HAP-1 (cell line): ENCODE measurements around the gene SARDH.

Source experiments
- DNase-seq, 2 experiments: peaks; one replicate each; pipeline ENCODE4 v3.0.0-alpha.2; 2016 to 2020; ENCODE audit warnings: low spot score in 2 of 2
- H3K27me3 ChIP-seq: fragments of 250-450 bp; sonication (Bioruptor Pico); 2 replicates; pipeline ENCODE4 v1.5.1; 2020; ENCODE audit warnings: low read depth, mild to moderate bottlenecking, moderate library complexity
- H3K36me3 ChIP-seq: fragments of 250-450 bp; sonication (Bioruptor Pico); replicated peaks from 2 replicates; pipeline ENCODE4 v1.5.1; 2020; ENCODE audit warnings: mild to moderate bottlenecking
- H3K4me1 ChIP-seq: fragments of 250-450 bp; sonication (Bioruptor Pico); 2 replicates; pipeline ENCODE4 v1.5.1; 2020; ENCODE audit warnings: mild to moderate bottlenecking
- H3K4me3 ChIP-seq: fragments of 250-450 bp; sonication (Bioruptor Pico); 2 replicates; pipeline ENCODE4 v1.5.1; 2020; ENCODE audit warnings: mild to moderate bottlenecking, moderate library complexity
- H3K9me3 ChIP-seq: fragments of 250-450 bp; sonication (Bioruptor Pico); 2 replicates; pipeline ENCODE4 v1.5.1; 2020; ENCODE audit warnings: mild to moderate bottlenecking, moderate library complexity
- in situ Hi-C: fragments of 300-500 bp; cut with MboI; formaldehyde crosslinking; loops from 3 replicates; pipeline ENCODE4 v1.14.3; 2020; ENCODE audit warnings: low sequenced_read_pairs, inconsistent platforms, mixed read lengths

SARDH gene

DNA sequence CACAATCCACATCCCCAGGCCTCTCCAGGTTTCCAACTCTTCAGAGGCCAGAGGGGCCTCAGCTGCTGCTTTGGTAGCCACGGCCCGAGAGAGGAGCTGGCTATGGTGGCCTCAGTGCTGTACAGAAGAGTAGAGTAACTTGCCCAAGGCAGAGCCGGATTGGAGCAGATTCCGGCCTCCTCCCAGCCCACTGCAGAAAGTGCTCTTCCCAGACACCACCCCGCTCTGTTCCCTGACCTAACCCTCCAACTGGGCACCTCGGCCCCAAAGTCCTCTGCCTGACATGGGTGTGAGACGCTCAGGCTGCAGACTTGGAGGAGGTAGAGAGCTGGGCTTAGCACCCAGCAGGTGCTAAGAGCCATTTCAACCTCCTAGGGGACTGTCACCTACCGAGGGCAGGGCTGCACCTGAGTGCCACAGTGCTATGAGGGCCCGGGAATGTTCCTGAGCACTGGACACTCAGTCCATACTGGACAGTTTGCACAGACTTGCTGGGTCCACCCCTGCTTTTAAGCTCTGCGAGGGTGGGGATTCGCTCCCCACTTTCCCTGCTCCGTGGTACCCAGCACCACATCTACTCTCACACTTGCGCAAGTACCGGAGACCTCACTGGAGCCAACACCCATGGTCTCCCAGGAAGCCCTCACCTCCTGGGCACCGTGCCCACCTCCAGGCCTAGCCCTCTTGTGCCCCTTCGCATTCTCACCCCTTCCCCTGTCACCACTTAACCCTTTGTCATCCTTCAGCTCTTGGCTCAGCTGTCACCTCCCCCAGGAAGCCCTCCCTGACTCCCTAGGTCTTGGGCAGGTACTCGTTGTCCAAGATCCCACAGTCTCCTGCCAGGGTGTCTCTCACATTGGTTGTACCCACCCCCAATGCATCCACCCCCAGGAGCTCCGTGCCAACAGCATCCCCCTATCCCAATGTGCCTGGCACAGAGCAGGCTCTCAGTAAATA is 52.2 kb downstream of the SARDH start:
- peaks cover 4% of the 10 kb centered on the region; the same call in 1 of the 2 replicates for H3K27me3 ChIP-seq

DNA sequence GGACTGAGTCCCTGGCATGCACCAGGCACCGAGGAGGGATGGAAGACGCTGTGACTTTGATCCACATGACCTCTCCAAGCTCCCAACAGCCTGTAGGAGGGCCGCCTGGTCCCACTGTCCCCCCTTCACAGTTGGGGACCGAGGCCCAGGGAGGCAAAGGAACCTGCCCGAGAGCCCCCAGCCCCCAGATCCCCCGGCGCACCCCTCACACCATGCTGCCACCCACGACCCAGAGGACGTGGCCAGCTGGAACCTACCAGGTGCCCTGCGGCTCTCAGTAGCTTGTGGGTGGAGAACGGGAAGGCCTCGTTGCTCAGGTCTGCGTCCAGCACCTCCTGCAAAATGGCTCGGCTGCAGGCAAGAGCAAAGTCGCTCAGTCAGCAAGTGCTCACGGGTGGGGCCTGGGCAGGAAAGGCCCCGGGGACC is 53.2 kb downstream of the SARDH start:
- DNase-seq, result no peak
- in situ Hi-C loops, result no loop called here

More for the DNA sequence above, 52.2 kb downstream of the SARDH start:
- Histone ChIP-seq H3K9me3 (no peaks in the 10 kb centered on the region), H3K4me1 (no peaks in the 10 kb centered on the region), H3K36me3 (no peaks in the 10 kb centered on the region), H3K4me3 (no peak overlapping the region)
- in situ Hi-C loops, result no loop called here
- no peak for DNase-seq

DNA sequence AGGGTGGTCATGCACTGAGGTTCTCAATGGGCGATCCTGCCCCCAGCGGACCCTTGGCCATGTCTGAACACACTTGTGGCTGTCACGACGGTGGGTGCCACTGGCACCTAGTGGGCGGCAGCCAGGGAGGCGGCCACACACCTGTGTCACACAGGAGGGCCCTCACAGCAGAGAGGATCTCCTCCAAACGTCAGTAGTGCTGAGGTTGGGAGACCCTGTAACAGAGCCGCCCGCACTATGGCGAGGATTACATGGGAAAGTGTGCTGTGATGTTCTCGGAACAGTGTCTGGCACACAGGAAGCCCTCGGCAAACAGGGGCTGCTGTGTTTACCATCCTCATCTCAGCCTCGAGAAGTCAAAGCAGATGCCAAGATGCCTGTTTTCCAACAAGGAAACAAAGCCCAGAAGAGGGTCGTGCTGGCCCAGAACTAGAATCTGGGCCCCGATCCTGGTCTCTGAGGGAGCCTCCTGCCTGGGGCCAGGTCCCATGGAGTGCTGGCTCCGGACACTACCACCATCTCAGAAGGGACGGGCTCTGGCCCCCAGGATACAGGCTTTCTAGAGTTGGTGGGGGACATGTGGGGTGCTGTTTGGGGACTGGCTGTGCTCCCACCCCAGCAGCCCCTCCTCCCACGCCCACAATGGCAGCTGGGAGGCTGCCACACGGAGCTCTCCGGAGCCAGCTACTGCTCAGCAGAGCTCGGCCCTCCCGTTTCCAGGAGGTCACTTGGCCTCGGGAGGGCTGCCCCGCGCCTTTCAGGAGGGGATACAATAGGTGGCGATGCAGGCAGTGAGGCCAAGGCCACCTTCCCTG is 53.8 kb downstream of the SARDH start:
- in situ Hi-C loops, result no loop called here
- peaks cover 4% of the 10 kb centered on the region; the same call in 1 of the 2 replicates for H3K27me3 ChIP-seq
- DNase-seq, result no peak

More for the DNA sequence above, 53.2 kb downstream of the SARDH start:
- Histone ChIP-seq H3K4me3 (no peak overlapping the region), H3K27me3 (peaks cover 4% of the 10 kb centered on the region; the same call in 1 of the 2 replicates), H3K9me3 (no peaks in the 10 kb centered on the region), H3K36me3 (no peaks in the 10 kb centered on the region), H3K4me1 (no peaks in the 10 kb centered on the region)

DNA sequence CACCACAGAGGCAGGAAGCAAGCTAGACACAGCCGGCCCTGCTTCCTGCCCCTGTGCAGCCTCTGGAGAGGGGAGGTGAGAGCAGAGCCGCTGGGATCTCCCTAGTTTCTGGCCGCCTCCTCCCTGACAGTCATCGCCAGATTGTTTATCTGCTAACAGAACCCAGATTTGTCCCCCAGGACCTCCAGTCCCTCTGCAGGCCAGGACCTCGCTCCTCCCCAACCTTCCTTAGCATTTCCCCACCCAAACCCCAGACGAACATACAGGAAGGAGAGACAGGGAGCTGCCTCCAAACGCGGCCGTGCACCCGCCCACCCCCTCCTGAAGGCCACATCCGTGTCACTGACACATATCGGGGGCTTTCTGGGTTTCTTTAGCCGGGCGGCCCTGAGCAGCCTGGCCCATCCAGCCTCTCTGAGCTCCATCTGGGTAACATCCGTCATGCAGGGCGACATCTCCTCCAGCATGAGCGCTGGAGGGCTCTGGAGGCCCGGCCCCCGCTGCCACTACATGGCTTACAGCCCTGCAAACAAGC is 54.5 kb downstream of the SARDH start:
- Histone ChIP-seq H3K4me3 (no peak overlapping the region), H3K27me3 (peaks cover 4% of the 10 kb centered on the region; the same call in 1 of the 2 replicates), H3K4me1 (no peaks in the 10 kb centered on the region), H3K36me3 (no peaks in the 10 kb centered on the region), H3K9me3 (no peaks in the 10 kb centered on the region)
- in situ Hi-C loops, result no loop called here
- DNase-seq, result no peak

More for the DNA sequence above, 53.8 kb downstream of the SARDH start:
- H3K4me1 ChIP-seq, result no peaks in the 10 kb centered on the region
- H3K36me3 ChIP-seq, result no peaks in the 10 kb centered on the region
- no peak overlapping the region for H3K4me3 ChIP-seq
- H3K9me3 ChIP-seq, result no peaks in the 10 kb centered on the region

DNA sequence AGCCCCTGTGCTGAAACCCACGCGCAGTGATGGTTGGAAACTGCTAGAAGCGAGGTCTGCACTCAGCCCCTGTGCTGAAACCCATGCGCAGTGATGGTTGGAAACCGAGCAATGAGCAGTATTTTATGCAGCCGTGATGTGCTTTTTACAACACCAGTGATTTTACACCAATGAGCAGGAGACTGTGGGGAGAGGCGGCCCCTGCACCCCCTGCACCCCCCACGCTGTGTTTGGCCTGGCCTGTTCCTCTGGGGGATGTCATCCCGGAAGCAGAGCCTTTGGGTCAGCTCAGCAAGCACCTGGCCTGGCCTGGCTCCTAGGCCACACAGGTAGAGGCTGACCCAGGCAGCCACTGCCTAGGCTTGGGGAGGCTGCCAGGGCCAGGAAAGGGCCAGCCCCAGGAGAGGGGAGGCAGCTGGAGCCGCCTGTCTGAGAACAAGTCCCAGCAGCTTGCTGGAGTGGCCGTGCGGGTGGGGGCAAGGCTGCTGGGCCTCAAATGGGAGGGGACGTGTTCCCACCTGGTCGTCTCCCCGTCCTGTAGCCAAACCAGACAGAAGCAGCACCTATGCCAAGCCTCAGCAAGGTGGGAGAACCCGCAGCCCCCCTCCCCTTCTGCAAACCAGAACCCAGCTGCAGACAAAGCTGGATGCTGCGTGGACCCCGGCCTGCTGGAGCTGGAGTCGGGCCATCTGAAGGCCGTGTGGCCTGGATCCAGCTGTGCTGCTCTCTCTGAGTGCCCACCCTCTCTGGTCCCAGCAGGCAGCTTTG is 55.1 kb downstream of the SARDH start:
- in situ Hi-C loops, result no loop called here
- H3K4me3 ChIP-seq, result no peak overlapping the region
- no peaks in the 10 kb centered on the region for H3K4me1 ChIP-seq
- no peaks in the 10 kb centered on the region for H3K9me3 ChIP-seq
- H3K36me3 ChIP-seq, result no peaks in the 10 kb centered on the region
- DNase-seq, result no peak
- H3K27me3 ChIP-seq, result peaks cover 4% of the 10 kb centered on the region; the same call in 1 of the 2 replicates

DNA sequence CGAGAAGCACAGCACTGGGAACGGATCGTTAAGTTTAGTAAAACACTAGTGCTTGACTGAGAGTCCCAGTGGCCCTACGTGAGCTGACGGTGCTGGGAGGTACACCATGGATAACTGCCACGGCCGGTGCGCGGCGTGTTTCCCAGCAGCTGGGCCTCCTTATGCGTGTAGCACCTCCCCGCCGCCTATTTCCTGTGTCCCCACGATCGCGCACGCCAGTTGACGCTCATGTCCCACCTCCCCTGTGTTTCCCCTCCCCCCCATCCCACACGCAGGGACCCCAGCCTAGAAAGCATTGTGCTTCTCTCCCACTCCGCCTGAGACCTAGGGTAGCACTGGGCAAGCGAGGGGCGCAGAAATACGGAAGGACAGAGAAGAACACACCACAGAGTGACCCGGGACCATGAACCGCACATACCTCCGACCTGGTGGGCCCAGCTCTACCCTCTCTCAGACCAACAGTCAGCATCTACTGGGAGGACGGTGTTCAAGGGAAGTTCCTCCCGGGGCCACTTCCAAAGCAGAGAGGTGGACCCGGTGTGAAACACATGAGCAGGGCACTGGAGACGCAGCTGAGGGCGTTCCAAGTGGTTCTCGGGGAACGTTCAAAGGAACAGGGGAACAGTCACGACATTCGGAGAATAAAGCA is 56.4 kb downstream of the SARDH start:
- no peak for DNase-seq
- in situ Hi-C loops, result no loop called here
- Histone ChIP-seq H3K4me1 (no peaks in the 10 kb centered on the region), H3K4me3 (no peak overlapping the region), H3K9me3 (no peaks in the 10 kb centered on the region), H3K36me3 (no peaks in the 10 kb centered on the region), H3K27me3 (peaks cover 15% of the 10 kb centered on the region)

DNA sequence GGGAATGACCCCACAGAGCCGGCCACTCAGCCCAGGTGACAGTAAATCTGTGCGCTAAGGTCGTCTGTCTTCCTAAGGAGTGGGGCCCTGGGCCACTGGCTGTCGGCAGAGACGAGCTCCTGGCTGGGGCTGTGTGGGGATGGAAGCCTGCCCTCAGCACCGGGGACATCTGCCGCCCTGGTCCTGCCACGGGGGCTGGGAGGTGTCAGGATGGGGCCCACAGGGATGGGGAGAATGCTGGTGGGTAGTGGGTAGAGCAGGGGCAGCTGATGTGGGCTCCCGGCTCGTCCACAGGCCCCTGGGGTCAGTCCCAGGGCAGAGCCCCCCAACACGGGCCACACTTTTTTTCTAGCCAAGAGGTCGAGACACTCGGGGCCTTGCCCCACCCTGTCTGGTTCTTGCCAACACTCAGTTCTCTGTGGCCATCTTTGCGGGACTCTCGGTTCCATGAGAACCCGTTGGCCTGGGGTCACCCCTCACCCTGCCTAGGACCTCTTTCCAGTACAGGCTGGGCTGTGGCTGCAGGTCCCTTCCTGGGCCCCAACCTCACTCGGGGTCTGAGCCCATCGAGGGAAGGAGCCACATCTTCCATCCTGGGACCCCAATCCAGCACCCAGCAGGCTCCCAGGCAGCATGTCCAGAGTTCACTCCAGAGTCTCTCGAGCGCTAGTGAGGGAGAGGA is 57.0 kb downstream of the SARDH start:
- Histone ChIP-seq H3K9me3 (no peaks in the 10 kb centered on the region), H3K4me1 (no peaks in the 10 kb centered on the region), H3K4me3 (no peak overlapping the region), H3K27me3 (peaks cover 22% of the 10 kb centered on the region), H3K36me3 (no peaks in the 10 kb centered on the region)
- DNase-seq, result no peak
- in situ Hi-C loops, result no loop called here

DNA sequence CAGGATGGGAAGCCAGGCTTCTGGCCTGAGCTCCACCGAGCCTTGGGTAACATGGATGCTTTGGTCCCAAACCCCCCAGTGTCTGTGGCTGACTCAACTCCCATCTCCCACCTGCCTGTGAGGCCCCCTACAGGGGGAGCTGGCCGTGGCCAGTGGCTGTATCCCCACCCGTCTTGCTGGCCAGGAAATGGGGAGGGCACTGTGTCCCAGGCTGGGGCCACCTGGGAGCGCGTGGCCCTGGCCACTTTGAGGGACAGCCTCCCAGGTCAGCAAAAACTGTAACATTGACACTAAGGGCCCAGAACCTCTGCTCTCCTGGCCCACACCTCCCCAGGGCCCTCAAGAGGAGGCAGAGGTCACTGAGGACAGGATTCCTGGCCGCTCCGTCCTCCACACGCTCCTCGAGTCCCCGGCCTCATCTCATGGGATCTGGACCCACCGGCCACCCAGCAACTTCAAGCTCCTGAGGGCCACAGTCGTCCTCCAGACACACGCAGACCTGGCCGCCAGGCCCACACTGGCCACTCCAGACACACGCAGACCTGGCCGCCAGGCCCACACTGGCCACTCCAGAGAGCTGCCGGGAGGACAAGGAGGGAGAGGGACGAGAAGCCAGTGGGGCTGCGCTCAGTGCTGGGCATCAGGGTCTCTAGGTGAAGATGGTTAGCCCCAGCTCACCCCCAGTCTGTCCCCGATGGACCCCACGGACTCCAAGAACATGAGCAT is 57.7 kb downstream of the SARDH start:
- DNase-seq, result no peak
- H3K9me3 ChIP-seq, result no peaks in the 10 kb centered on the region
- peaks cover 27% of the 10 kb centered on the region for H3K27me3 ChIP-seq
- H3K4me1 ChIP-seq, result no peaks in the 10 kb centered on the region
- in situ Hi-C loops, result no loop called here
- H3K4me3 ChIP-seq, result no peak overlapping the region
- no peaks in the 10 kb centered on the region for H3K36me3 ChIP-seq

DNA sequence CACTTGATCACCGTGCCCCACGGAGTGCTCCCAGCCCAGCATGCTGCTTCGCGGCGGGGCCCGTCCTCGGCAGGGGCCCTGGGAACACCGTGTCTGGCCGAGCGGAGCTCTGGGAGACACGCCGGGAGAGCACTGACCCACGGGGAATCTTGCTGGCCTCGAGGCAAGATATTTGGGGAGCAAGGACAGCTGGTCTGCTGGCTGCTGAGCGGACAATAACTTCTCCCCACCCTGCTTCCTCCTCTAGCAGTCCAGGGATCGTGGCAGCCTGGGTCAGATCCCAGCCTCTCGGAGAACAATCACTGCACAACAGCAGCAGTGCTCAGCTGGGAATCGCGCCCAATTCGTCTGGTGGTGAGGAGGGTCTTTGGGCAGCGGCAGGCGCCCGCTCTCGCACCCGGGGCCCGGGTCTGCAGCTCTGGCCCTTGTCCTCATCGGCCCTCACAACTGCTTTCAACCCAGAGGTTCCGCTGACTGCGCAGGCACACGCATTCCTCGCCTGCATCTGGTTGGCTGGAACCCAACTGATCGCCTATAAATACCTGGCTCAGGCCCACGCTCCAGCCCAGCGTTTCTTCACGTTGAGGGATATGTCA is 58.6 kb downstream of the SARDH start:
- H3K36me3 ChIP-seq, result no peaks in the 10 kb centered on the region
- H3K27me3 ChIP-seq, result peaks cover 27% of the 10 kb centered on the region
- in situ Hi-C loops, result no loop called here
- H3K4me1 ChIP-seq, result no peaks in the 10 kb centered on the region
- no peaks in the 10 kb centered on the region for H3K9me3 ChIP-seq
- no peak for DNase-seq
- no peak overlapping the region for H3K4me3 ChIP-seq

DNA sequence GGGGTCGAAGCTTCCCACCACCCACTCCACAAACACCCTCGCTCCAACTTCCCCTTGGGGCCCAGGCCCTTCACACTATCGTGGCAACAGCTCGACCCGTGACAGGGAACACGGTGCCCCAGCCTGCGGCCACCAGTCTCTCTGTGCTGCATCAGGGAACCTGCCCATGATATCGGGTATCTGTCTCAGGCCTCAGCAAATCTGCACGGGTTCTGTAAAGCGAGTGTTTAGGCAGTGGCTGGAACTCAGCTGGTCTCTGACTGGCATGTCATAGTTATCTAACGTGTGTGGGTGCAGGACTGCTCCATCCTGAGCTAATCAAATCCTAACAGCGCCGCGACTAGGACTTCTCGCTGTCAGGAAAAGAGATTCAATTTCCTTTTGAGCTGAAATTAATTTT is 59.1 kb downstream of the SARDH start:
- H3K4me1 ChIP-seq, result no peaks in the 10 kb centered on the region
- no peaks in the 10 kb centered on the region for H3K9me3 ChIP-seq
- DNase-seq, result no peak
- H3K27me3 ChIP-seq, result peaks cover 29% of the 10 kb centered on the region
- no peaks in the 10 kb centered on the region for H3K36me3 ChIP-seq
- in situ Hi-C loops, result no loop called here
- no peak overlapping the region for H3K4me3 ChIP-seq

DNA sequence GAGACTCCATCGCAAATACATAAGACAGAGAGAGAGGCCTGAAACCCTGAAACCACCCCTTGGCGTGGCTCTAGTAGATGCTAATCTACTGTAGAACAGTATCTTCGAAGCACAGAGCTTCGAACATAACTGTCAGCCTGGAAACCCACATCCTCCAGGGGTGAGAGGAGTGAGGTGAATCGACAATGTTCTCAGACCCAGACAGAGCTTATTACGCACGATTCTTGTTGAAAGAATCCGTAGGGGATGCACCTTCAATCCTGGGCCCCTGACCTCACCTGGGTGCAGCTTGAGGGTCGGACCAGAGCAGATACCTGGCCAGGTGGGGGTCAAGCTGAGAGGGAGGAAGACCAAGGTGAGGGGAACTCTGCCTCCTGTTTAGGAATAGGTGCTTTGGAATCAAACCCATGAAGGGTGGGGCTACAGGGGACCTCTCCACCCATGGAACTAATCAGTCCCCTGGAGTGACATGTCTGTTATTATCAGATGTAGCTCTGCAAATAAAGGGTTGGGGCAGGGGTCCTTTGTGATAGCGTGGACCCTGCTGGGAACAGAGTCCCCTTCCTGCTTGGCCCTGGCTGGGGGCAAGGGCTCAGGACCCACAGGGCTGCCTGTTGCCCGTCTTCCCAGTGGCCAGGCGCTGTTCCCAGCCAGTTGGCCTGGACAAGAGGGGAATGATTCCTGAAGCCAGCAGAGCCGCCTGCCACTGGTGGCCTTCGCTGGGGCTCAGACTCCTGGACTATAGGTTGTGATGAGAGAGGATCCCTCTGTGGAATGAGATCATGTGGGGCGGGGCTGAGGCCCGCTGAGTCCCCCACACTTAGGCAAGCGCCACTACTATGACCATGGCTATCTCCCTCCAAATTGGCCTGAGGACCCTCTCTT is 60.8 kb downstream of the SARDH start:
- H3K4me3 ChIP-seq, result no peak overlapping the region
- no peaks in the 10 kb centered on the region for H3K4me1 ChIP-seq
- in situ Hi-C loops, result no loop called here
- no peak for DNase-seq
- H3K36me3 ChIP-seq, result no peaks in the 10 kb centered on the region
- H3K9me3 ChIP-seq, result no peaks in the 10 kb centered on the region
- H3K27me3 ChIP-seq, result peaks cover 26% of the 10 kb centered on the region
